HepG2 (cell line): Measurements from ENCODE around the gene RDH16. TPM values are rescaled to one million over a fixed set of nuclear protein-coding genes. Genes with fewer than 3 reads are reported as not detected.

Experiments used
- ATAC-seq: fragments of 200-7000 bp; cut with Tn5 transposase; 3 replicates; pipeline ENCODE4 v1.9.1; 2020; ENCODE audit warnings: mild to moderate bottlenecking, moderate library complexity
- BruUV-seq: library from RNA; stranded (reverse); fragments of 400-500 nt; replicated peaks from 2 replicates; lab custom pipeline; 2021; lab: Mats Ljungman, UMichigan
- CTCF ChIA-PET: fragments of 300-600 bp; formaldehyde crosslinking; extraction: SDS; loops from one replicate; lab custom pipeline; 2021; ENCODE audit warnings: low total read pairs, inconsistent platforms, low intra/inter-chr PET ratio; lab: Yijun Ruan, JAX
- POLR2A ChIA-PET: fragments of 350-600 bp; sonication (Branson Sonifier 250); formaldehyde crosslinking; loops from one replicate; lab custom pipeline; 2020; ENCODE audit warnings: antibody characterized with exemption, inconsistent platforms; lab: Yijun Ruan, JAX
- DNase-seq: peaks from one replicate; pipeline ENCODE4 v3.0.0-alpha.2; 2015; ENCODE audit warnings: low spot score
- FAIRE-seq: peaks from 3 replicates; lab custom pipeline; 2011; peaks lifted over from hg19 to GRCh38; lab: Jason Lieb, UNC
- H2AFZ ChIP-seq: one replicate; pipeline ENCODE4 v1.6.1; 2011; ENCODE audit warnings: low read length, inconsistent platforms
- H3K27ac ChIP-seq: fragments of 300-600 bp; 3 replicates; pipeline ENCODE4 v1.8.0; 2011; ENCODE audit warnings: mixed run types, mild to moderate bottlenecking, mixed read lengths, low read length, inconsistent platforms; ENCODE audit not compliant: insufficient read depth; ENCODE audit errors: extremely low read length
- H3K27me3 ChIP-seq, 2 experiments: fragments of 200-600 bp in 1 of 2; 2 replicates in 1 of 2; 3 replicates in 1 of 2; pipeline versions ENCODE4 v1.6.0 to v1.8.0; 2011; ENCODE audit warnings: low read length in 2 of 2, mild to moderate bottlenecking in 2 of 2, moderate library complexity in 2 of 2, inconsistent platforms in 1 of 2; ENCODE audit not compliant: insufficient read depth in 2 of 2, control insufficient read depth in 1 of 2
- H3K36me3 ChIP-seq, 2 experiments: fragments of 200-600 bp in 1 of 2; replicated peaks in 1 of 2; 2 replicates in 1 of 2; 3 replicates in 1 of 2; pipeline versions ENCODE4 v1.5.1 to v1.8.0; 2011; ENCODE audit warnings: low read length in 2 of 2, inconsistent platforms in 1 of 2; ENCODE audit not compliant: insufficient read depth in 2 of 2, control insufficient read depth in 1 of 2
- H3K4me1 ChIP-seq: 2 replicates; pipeline ENCODE4 v1.5.1; 2012; ENCODE audit warnings: low read length, inconsistent platforms; ENCODE audit not compliant: insufficient read depth
- H3K4me2 ChIP-seq: 2 replicates; pipeline ENCODE4 v1.6.0; 2011; ENCODE audit warnings: low read depth, low read length, inconsistent platforms
- H3K4me3 ChIP-seq, 3 experiments: fragments of 200-600 bp in 1 of 3; sonication (generic), shearing (Covaris generic) in 1 of 3; replicated peaks in 1 of 3; 2 replicates each; pipeline ENCODE4 v1.5.1; 2011 to 2016; ENCODE audit warnings: low read length in 3 of 3, inconsistent platforms in 2 of 3, low read depth in 2 of 3, mild to moderate bottlenecking in 2 of 3, control low read depth in 1 of 3, mixed read lengths in 1 of 3; ENCODE audit not compliant: insufficient read depth in 1 of 3
- H3K79me2 ChIP-seq: one replicate; pipeline ENCODE4 v1.6.1; 2011; ENCODE audit warnings: low read length, inconsistent platforms; ENCODE audit not compliant: insufficient read depth
- H3K9ac ChIP-seq: 2 replicates; pipeline ENCODE4 v1.6.0; 2011; ENCODE audit warnings: mild to moderate bottlenecking, low read depth, low read length, inconsistent platforms; ENCODE audit not compliant: insufficient read depth
- H3K9me3 ChIP-seq: 2 replicates; pipeline ENCODE4 v1.5.1; 2012; ENCODE audit warnings: mild to moderate bottlenecking, low read length
- H4K20me1 ChIP-seq: 2 replicates; pipeline ENCODE4 v1.6.0; 2011; ENCODE audit warnings: inconsistent platforms, mild to moderate bottlenecking, low read length, moderate library complexity; ENCODE audit not compliant: insufficient read depth
- DPF2 ChIP-seq: sonication (generic); formaldehyde crosslinking; IDR thresholded peaks from 2 replicates; pipeline ENCODE4 v1.4.0; 2020; ENCODE audit warnings: mild to moderate bottlenecking, low read depth, missing genetic modification reagents, borderline replicate concordance
- HMGA1 ChIP-seq: sonication (generic); formaldehyde crosslinking; conservative IDR thresholded peaks from 2 replicates; pipeline ENCODE4 v1.4.0; 2020; ENCODE audit warnings: missing genetic modification reagents
- IRX3 ChIP-seq: sonication (generic); formaldehyde crosslinking; IDR thresholded peaks from 2 replicates; pipeline ENCODE4 v1.8.1; 2023; ENCODE audit warnings: mild to moderate bottlenecking, low read depth, missing genetic modification reagents, borderline replicate concordance
- KMT2B ChIP-seq: IDR thresholded peaks from 2 replicates; pipeline ENCODE4 v1.6.1; 2016; ENCODE audit warnings: missing genetic modification reagents, missing compliant biosample characterization
- MED8 ChIP-seq: sonication (generic); formaldehyde crosslinking; IDR thresholded peaks from 2 replicates; pipeline ENCODE4 v1.8.1; 2023; ENCODE audit warnings: mild to moderate bottlenecking, missing genetic modification reagents; ENCODE audit not compliant: insufficient replicate concordance
- PLRG1 ChIP-seq: fragments of 450-650 bp; conservative IDR thresholded peaks from 2 replicates; pipeline ENCODE4 v1.6.1; 2016
- SRSF1 ChIP-seq: fragments of 200-400 bp; formaldehyde crosslinking; optimal IDR thresholded peaks from 2 replicates; pipeline ENCODE3; 2017; ENCODE audit warnings: mild to moderate bottlenecking, low read depth, low read length, moderate library complexity
- ZNF326 ChIP-seq: sonication (generic); formaldehyde crosslinking; IDR thresholded peaks from 2 replicates; pipeline ENCODE4 v1.4.0; 2020; ENCODE audit warnings: missing genetic modification reagents, borderline replicate concordance
- ZNF530 ChIP-seq: sonication (generic); formaldehyde crosslinking; IDR thresholded peaks from 2 replicates; pipeline ENCODE4 v1.5.0; 2020; ENCODE audit warnings: low read depth, mild to moderate bottlenecking, missing genetic modification reagents
- ZNF556 ChIP-seq: sonication (generic); formaldehyde crosslinking; IDR thresholded peaks from 2 replicates; pipeline ENCODE4 v1.4.0; 2020; ENCODE audit warnings: mild to moderate bottlenecking, missing genetic modification reagents, borderline replicate concordance
- ZNF567 ChIP-seq: sonication (generic); formaldehyde crosslinking; IDR thresholded peaks from 2 replicates; pipeline ENCODE4 v1.8.1; 2023; ENCODE audit warnings: mild to moderate bottlenecking, missing genetic modification reagents, borderline replicate concordance
- WGBS: methylation state at CpG from one replicate; pipeline ENCODE4 v1.1.6; 2017; ENCODE audit warnings: low lambda C conversion rate; 5-methylcytosine and 5-hydroxymethylcytosine counted together
- in situ Hi-C: cut with HindIII; loops from 2 replicates; pipeline ENCODE4 v1.10.0; 2017; ENCODE audit warnings: low pct_unique_long_range_greater_than_20kb; ENCODE audit not compliant: extremely low pct_ligation_motif_present
- intact Hi-C: fragments of 100-400 bp; cut with micrococcal nuclease; formaldehyde crosslinking; loops from one replicate; pipeline ENCODE4 v1.10.0; 2022; ENCODE audit not compliant: unreplicated experiment
- polyA plus RNA-seq, 8 experiments: library from polyadenylated mRNA; depleted of rRNA in 3 of 8; stranded (reverse) in 7 of 8; unstranded in 1 of 8; fragments of >200 nt; fragmentation: Illumina TruSeq in 4 of 8; extraction: Trizol in 4 of 8; gene quantifications; 2 replicates each; pipeline versions ENCODE4 v1.2.1 to v1.2.3, GENCODE V29; 2011 to 2016; ENCODE audit warnings: low read depth in 4 of 8, missing spikeins in 1 of 8, mixed read lengths in 1 of 8; ENCODE audit not compliant: insufficient read depth in 1 of 8
- total RNA-seq, 5 experiments: library from RNA; depleted of rRNA; stranded (reverse); fragments of >200 nt; fragmentation: Illumina TruSeq; extraction: Trizol; gene quantifications; 2 replicates each; pipeline ENCODE4 v1.2.3, GENCODE V29; 2016; ENCODE audit warnings: low read depth in 1 of 5
- TF ChIP-seq, protein P1 (sequence below): sonication (generic); formaldehyde crosslinking; IDR thresholded peaks from 2 replicates; pipeline ENCODE4 v1.5.0; 2020; ENCODE audit warnings: missing genetic modification reagents
- TF ChIP-seq, protein P2 (sequence below): IDR thresholded peaks from 2 replicates; pipeline ENCODE4 v1.6.1; 2016; ENCODE audit warnings: missing compliant biosample characterization, missing genetic modification reagents, borderline replicate concordance
- TF ChIP-seq, protein P3 (sequence below): sonication (generic); formaldehyde crosslinking; IDR thresholded peaks from 2 replicates; pipeline ENCODE4 v1.8.0; 2022; ENCODE audit warnings: low read depth, missing genetic modification reagents
- TF ChIP-seq, protein P4 (sequence below): sonication (generic); formaldehyde crosslinking; IDR thresholded peaks from 2 replicates; pipeline ENCODE4 v1.4.0; 2020; ENCODE audit warnings: mild to moderate bottlenecking, missing genetic modification reagents
- TF ChIP-seq, protein P5 (sequence below): sonication (generic); formaldehyde crosslinking; IDR thresholded peaks from 2 replicates; pipeline ENCODE4 v1.8.1; 2023; ENCODE audit warnings: mild to moderate bottlenecking, inconsistent platforms, moderate library complexity, missing genetic modification reagents, borderline replicate concordance

Gene RDH16
- total and polyA plus RNA-seq, 2 of the 13 experiments (the other 11 are each of a cell fraction or from before 2014, with no cell fraction given), result 0.05 to 0.13 TPM

DNA sequence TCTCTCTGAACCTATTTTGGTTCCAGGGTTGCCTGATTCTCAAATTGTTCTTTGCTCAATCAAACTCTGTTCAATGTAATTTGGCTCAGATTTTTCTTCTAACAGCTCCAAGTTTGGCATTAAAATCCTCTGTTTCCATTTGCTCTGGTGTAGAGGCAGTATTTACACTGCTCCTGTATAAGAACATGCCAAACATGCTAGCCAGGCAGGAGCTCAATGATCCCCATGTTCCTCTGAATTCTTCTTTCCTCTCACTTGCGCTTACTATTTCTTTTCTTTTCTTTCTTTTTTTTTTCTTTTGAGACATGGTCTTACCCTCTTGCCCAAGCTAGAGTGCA, 40.4 kb downstream of the RDH16 start:
- H3K36me3 ChIP-seq, result no peaks in the 10 kb centered on the region
- no peak overlapping the region for H3K27ac ChIP-seq
- FAIRE-seq (no peak), ATAC-seq (no peak)
- WGBS, result 50% methylated on average over 1 of the region's 1 CpG
- no peak overlapping the region for H3K4me2 ChIP-seq
- no peaks in the 10 kb centered on the region for H3K27me3 ChIP-seq
- H3K4me3 ChIP-seq, result no peak overlapping the region
- no peaks in the 10 kb centered on the region for H4K20me1 ChIP-seq
- H2AFZ ChIP-seq, result no peak overlapping the region
- in situ Hi-C loops, result no loop called here
- no TSS peak for BruUV-seq
- CTCF ChIA-PET, result no interaction called here
- H3K9me3 ChIP-seq, result no peaks in the 10 kb centered on the region
- H3K79me2 ChIP-seq, result no peaks in the 10 kb centered on the region
- TF ChIP-seq ZNF556 (CRISPR knock-in tag) (no peak), HMGA1 (CRISPR knock-in tag) (no peak), KMT2B (CRISPR knock-in tag) (no peak), ZNF530 (CRISPR knock-in tag) (no peak), ZNF326 (CRISPR knock-in tag) (no peak), DPF2 (CRISPR knock-in tag) (no peak), IRX3 (CRISPR knock-in tag) (no peak), MED8 (CRISPR knock-in tag) (no peak), SRSF1 (no peak), PLRG1 (no peak), ZNF567 (CRISPR knock-in tag) (no peak)
- TF ChIP-seq, protein P1, sequence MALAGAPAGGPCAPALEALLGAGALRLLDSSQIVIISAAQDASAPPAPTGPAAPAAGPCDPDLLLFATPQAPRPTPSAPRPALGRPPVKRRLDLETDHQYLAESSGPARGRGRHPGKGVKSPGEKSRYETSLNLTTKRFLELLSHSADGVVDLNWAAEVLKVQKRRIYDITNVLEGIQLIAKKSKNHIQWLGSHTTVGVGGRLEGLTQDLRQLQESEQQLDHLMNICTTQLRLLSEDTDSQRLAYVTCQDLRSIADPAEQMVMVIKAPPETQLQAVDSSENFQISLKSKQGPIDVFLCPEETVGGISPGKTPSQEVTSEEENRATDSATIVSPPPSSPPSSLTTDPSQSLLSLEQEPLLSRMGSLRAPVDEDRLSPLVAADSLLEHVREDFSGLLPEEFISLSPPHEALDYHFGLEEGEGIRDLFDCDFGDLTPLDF (CRISPR knock-in tag), result no peak
- TF ChIP-seq, protein P2, sequence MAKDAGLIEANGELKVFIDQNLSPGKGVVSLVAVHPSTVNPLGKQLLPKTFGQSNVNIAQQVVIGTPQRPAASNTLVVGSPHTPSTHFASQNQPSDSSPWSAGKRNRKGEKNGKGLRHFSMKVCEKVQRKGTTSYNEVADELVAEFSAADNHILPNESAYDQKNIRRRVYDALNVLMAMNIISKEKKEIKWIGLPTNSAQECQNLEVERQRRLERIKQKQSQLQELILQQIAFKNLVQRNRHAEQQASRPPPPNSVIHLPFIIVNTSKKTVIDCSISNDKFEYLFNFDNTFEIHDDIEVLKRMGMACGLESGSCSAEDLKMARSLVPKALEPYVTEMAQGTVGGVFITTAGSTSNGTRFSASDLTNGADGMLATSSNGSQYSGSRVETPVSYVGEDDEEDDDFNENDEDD (CRISPR knock-in tag), result no peak
- TF ChIP-seq, protein P3, sequence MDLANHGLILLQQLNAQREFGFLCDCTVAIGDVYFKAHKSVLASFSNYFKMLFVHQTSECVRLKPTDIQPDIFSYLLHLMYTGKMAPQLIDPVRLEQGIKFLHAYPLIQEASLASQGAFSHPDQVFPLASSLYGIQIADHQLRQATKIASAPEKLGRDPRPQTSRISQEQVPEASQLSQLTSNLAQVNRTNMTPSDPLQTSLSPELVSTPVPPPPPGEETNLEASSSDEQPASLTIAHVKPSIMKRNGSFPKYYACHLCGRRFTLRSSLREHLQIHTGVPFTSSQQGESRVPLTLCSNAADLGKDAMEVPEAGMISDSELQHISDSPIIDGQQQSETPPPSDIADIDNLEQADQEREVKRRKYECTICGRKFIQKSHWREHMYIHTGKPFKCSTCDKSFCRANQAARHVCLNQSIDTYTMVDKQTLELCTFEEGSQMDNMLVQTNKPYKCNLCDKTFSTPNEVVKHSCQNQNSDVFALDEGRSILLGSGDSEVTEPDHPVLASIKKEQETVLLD (CRISPR knock-in tag), result no peak
- TF ChIP-seq, protein P4, sequence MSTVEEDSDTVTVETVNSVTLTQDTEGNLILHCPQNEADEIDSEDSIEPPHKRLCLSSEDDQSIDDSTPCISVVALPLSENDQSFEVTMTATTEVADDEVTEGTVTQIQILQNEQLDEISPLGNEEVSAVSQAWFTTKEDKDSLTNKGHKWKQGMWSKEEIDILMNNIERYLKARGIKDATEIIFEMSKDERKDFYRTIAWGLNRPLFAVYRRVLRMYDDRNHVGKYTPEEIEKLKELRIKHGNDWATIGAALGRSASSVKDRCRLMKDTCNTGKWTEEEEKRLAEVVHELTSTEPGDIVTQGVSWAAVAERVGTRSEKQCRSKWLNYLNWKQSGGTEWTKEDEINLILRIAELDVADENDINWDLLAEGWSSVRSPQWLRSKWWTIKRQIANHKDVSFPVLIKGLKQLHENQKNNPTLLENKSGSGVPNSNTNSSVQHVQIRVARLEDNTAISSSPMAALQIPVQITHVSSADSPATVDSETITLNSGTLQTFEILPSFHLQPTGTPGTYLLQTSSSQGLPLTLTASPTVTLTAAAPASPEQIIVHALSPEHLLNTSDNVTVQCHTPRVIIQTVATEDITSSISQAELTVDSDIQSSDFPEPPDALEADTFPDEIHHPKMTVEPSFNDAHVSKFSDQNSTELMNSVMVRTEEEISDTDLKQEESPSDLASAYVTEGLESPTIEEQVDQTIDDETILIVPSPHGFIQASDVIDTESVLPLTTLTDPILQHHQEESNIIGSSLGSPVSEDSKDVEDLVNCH (CRISPR knock-in tag), result no peak
- TF ChIP-seq, protein P5, sequence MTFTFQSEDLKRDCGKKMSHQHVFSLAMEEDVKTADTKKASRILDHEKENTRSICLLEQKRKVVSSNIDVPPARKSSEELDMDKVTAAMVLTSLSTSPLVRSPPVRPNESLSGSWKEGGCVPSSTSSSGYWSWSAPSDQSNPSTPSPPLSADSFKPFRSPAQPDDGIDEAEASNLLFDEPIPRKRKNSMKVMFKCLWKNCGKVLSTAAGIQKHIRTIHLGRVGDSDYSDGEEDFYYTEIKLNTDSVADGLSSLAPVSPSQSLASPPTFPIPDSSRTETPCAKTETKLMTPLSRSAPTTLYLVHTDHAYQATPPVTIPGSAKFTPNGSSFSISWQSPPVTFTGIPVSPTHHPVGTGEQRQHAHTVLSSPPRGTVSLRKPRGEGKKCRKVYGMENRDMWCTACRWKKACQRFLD, result no peak
- TF ChIP-seq, all 625 proteins: peak for 0
- DNase-seq, result no peak
- POLR2A ChIA-PET, result no interaction called here
- Histone ChIP-seq H3K9ac (no peak overlapping the region), H3K4me1 (peaks cover 14% of the 10 kb centered on the region)
- intact Hi-C loops, result no loop called here
